ENCODE results near the gene HOXD1.

DNA sequence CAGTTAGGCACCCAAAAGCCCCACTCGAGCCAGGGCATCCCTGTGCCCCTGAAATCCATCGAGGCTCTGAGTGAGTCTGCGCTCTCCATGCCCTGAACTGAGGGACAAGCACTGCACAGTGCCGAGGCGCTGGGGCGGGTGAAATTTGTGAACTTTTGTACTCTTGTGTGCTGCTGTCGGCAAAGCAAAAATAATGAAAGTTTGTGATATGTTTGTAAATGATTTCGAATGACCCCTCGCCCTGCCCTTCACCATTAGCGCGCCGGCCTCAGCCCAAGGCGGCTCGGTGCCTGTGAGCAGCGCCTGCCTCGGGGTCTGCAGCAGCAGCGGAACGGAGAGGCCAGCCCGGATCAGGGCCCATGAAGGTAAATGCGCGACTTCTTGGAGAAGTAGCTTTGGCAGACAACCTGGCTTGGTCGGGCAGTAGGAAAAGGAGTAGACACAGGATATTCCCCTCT is 39.0 kb upstream of the HOXD1 start:
- TF ChIP-seq, protein P1, sequence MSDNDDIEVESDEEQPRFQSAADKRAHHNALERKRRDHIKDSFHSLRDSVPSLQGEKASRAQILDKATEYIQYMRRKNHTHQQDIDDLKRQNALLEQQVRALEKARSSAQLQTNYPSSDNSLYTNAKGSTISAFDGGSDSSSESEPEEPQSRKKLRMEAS (IDR thresholded peaks at IDR 0.05): no peak
- TF ChIP-seq YY1 (IDR thresholded peaks at IDR 0.05; ENCODE audit: low read depth) (no peak), CREB1 (IDR thresholded peaks at IDR 0.05; ENCODE audit: low read depth) (no peak), TAF1 (IDR thresholded peaks at IDR 0.05; ENCODE audit: low read depth) (no peak), EGR1 (IDR thresholded peaks at IDR 0.05) (no peak), CEBPB (IDR thresholded peaks at IDR 0.05) (no peak), FOXM1 (IDR thresholded peaks at IDR 0.05; ENCODE audit: borderline replicate concordance, low read depth) (no peak), EP300 (IDR thresholded peaks at IDR 0.05; ENCODE audit: borderline replicate concordance) (no peak), ZBTB7A (IDR thresholded peaks at IDR 0.05; ENCODE audit: low read depth) (no peak), TEAD4 (IDR thresholded peaks at IDR 0.05) (no peak), TCF12 (IDR thresholded peaks at IDR 0.05; ENCODE audit: low read depth) (no peak), RAD21 (IDR thresholded peaks at IDR 0.05; ENCODE audit: low read depth) (no peak)
- TF ChIP-seq, protein P2, sequence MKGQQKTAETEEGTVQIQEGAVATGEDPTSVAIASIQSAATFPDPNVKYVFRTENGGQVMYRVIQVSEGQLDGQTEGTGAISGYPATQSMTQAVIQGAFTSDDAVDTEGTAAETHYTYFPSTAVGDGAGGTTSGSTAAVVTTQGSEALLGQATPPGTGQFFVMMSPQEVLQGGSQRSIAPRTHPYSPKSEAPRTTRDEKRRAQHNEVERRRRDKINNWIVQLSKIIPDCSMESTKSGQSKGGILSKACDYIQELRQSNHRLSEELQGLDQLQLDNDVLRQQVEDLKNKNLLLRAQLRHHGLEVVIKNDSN (IDR thresholded peaks at IDR 0.05): no peak
